HG02970 (cell line): ENCODE measurements around the gene PRKN.

Experiments
- ATAC-seq: cut with Tn5 transposase; IDR thresholded peaks from one replicate; pipeline ENCODE4 v1.9.1; 2021; ENCODE audit warnings: mild to moderate bottlenecking, moderate library complexity, moderate number of reproducible peaks; ENCODE audit not compliant: unreplicated experiment, low FRiP score

The PRKN gene

GRCh38 chr6:161459008-161459615, 1268.5 kb downstream of the PRKN start:
- no peak for ATAC-seq

- no peak for ATAC-seq
Measured at GRCh38 chr6:161458201-161458951, 1269.2 kb downstream of the PRKN start.

GRCh38 chr6:161455848-161456247, 1271.7 kb downstream of the PRKN start:
- no peak for ATAC-seq

GRCh38 chr6:161453558-161453957, 1274.0 kb downstream of the PRKN start:
- no peak for ATAC-seq

- ATAC-seq, result no peak
Measured at GRCh38 chr6:161452241-161452640, 1275.3 kb downstream of the PRKN start.

- ATAC-seq, result no peak
Measured at GRCh38 chr6:161449521-161449920, 1278.0 kb downstream of the PRKN start.

GRCh38 chr6:161446949-161447348, 1280.6 kb downstream of the PRKN start:
- no peak for ATAC-seq

- no peak for ATAC-seq
Measured at GRCh38 chr6:161446296-161446925, 1281.2 kb downstream of the PRKN start.

GRCh38 chr6:161445021-161445799, 1282.4 kb downstream of the PRKN start:
- ATAC-seq, result no peak

GRCh38 chr6:161444464-161444863, 1283.1 kb downstream of the PRKN start:
- no peak for ATAC-seq

- ATAC-seq, result no peak
Measured at GRCh38 chr6:161443848-161444247, 1283.7 kb downstream of the PRKN start.

GRCh38 chr6:161442420-161442819, 1285.1 kb downstream of the PRKN start:
- no peak for ATAC-seq

- ATAC-seq, result no peak
Measured at GRCh38 chr6:161440299-161440698, 1287.3 kb downstream of the PRKN start.

- no peak for ATAC-seq
Measured at GRCh38 chr6:161439093-161439492, 1288.5 kb downstream of the PRKN start.

- no peak for ATAC-seq
Measured at GRCh38 chr6:161438430-161439030, 1289.0 kb downstream of the PRKN start.

GRCh38 chr6:161437851-161438250, 1289.7 kb downstream of the PRKN start:
- ATAC-seq, result no peak

GRCh38 chr6:161436106-161436876, 1291.3 kb downstream of the PRKN start:
- no peak for ATAC-seq

GRCh38 chr6:161435748-161436070, 1291.9 kb downstream of the PRKN start:
- no peak for ATAC-seq

- ATAC-seq, result no peak
Measured at GRCh38 chr6:161434921-161435747, 1292.4 kb downstream of the PRKN start.
